Fibroblast of villous mesenchyme (primary cell): Measurements from ENCODE around the gene ASTN2. TPM values are rescaled to one million over a fixed set of nuclear protein-coding genes. Genes with fewer than 3 reads are reported as not detected.

Experiments
- DNase-seq: peaks from one replicate; pipeline ENCODE4 v3.0.0-alpha.2; 2010; ENCODE audit warnings: low read depth
- H3K4me3 ChIP-seq: 2 replicates; pipeline ENCODE4 v1.5.1; 2011; ENCODE audit warnings: low read depth, mild to moderate bottlenecking, low read length
- total RNA-seq: library from RNA; depleted of rRNA; stranded (reverse); fragments of >200 nt; gene quantifications from 2 replicates; pipeline ENCODE4 v1.2.3, GENCODE V29; 2012
- TF ChIP-seq, protein P1 (sequence below): IDR thresholded peaks from 2 replicates; pipeline ENCODE4 v1.5.1; 2012; ENCODE audit warnings: low read depth, mild to moderate bottlenecking, low read length; ENCODE audit not compliant: insufficient read depth

Gene ASTN2
- total RNA-seq, 1 donor = 5.6 TPM

DNA sequence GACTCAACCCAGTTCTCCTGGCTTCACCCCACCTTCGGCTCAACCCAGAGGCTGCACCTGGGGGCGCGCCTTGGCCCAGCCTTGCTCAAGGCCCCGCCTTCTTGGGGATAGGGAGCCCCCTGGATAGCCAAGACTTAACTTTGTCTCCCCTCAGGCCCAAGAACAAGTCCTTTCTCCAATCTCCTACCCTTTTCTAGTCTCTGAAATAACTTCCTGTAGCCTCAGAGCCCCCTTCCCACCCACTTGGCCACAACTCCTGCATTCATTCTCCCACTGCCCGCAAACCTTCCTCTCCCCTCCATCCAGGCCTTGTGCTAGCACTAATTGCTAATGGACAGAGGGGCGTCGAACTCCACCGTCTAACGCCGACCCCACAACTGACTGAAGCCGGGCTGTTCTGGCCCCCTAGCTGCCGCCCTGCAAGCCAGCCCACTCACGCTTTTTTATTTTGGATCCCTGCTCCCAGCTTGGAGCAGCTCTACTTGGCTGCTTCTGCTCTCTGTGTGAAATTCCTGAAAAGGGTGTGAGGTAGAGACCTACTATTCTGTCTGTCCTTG, 579 bp upstream of the ASTN2 start:
- TF ChIP-seq, protein P1, sequence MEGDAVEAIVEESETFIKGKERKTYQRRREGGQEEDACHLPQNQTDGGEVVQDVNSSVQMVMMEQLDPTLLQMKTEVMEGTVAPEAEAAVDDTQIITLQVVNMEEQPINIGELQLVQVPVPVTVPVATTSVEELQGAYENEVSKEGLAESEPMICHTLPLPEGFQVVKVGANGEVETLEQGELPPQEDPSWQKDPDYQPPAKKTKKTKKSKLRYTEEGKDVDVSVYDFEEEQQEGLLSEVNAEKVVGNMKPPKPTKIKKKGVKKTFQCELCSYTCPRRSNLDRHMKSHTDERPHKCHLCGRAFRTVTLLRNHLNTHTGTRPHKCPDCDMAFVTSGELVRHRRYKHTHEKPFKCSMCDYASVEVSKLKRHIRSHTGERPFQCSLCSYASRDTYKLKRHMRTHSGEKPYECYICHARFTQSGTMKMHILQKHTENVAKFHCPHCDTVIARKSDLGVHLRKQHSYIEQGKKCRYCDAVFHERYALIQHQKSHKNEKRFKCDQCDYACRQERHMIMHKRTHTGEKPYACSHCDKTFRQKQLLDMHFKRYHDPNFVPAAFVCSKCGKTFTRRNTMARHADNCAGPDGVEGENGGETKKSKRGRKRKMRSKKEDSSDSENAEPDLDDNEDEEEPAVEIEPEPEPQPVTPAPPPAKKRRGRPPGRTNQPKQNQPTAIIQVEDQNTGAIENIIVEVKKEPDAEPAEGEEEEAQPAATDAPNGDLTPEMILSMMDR = no peak
- no peak for DNase-seq
- no peak overlapping the region for H3K4me3 ChIP-seq

DNA sequence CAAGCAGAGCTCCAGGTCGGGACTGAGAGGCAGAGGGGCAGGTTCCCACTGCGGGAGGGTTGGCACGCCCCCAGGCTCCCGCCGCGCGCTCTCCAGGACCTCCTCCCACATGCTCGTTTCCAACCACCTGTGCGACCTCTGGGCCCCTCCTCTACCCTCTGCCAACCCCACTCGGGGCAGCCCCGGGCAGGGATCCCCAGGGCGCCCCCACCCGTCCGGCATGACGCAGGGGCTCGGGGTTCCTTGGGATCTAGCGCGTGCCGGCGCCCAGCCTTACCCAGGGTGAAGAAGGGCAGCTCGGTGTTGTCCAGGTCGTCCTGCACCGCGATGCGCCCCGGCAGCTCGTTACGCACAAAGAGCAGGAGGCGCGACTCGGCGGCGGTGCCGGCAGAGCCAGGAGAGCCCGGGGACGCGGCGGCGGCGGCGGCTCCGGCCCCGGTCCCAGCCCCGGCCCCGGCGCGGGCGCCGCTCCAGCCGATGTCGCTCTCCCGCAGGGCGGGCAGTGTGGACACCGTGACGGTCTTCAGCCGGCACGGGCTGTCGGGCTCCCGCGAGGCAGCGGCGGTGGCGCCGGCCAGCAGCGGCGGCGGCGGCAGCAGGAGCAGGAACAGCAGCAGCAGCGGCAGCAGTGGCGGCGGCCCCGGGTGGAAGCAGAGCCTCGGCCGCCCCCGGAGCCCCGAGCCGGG, 494 bp downstream of the ASTN2 start:
- TF ChIP-seq, protein P1 = no peak
- no peak overlapping the region for H3K4me3 ChIP-seq
- DNase-seq = no peak

DNA sequence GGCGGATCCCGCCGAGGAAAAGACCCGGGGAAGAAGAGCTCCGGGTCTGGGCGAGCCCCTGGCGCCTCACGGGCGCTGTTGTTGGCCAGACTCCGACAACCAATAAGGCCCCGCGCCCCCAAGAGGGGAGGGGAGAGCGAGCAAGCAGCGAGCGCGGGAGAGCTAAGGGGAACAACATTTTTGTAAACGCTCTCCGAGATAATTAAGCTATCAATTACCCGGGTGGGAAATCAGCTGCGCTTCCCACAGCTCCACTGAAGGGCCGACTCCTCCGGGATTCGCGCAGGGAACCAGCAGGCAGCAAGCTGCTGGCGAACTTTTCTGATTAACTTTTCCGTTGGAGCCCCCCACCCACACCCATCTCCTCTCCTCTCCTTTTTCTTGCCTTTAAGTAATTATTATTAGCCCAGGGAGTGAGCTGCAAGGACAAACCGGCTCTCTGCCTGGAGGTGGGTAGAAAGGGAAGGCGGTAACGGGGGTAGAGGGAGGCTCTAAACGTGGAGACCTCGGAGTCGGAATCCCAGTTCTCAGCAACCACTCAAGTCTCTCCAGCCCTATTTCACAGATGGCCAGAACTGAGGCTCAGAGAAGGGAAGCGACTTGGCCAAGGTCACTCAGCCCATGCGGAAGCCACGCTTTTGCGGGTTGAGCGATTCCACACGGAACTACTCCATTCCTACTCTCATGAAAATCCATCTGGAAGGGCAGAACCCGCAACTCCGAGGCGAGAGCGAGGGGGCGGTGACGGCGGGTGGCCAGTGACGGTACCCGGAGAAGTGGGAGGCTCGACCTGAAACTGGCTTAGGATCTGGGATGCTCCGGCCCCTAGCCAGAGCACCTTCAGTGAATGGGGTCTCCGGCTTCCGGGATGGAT, 1.3 kb downstream of the ASTN2 start:
- no peak overlapping the region for H3K4me3 ChIP-seq
- DNase-seq = no peak
- TF ChIP-seq, protein P1 = no peak

DNA sequence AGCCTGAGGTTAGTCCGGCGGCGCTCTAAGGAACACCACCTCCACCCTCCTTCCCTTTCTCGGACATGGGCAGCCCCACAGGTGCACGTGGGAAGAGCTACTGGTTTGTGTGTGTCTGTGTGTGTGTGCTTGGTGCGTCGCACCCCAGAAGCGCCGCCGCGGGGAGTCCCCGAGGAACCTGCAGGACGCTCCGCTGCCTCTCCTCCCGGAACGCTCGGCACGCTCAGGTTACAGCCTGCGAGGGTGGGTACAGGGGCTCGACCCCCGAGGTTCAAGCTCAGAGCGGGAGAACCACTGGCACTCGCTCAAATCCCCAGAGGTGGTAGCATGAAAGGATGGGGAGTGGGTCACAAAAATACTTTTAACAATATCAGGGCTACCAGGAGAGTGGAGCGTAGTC, 2.0 kb downstream of the ASTN2 start:
- no peak overlapping the region for H3K4me3 ChIP-seq
- no peak for DNase-seq
- TF ChIP-seq, protein P1 = no peak

DNA sequence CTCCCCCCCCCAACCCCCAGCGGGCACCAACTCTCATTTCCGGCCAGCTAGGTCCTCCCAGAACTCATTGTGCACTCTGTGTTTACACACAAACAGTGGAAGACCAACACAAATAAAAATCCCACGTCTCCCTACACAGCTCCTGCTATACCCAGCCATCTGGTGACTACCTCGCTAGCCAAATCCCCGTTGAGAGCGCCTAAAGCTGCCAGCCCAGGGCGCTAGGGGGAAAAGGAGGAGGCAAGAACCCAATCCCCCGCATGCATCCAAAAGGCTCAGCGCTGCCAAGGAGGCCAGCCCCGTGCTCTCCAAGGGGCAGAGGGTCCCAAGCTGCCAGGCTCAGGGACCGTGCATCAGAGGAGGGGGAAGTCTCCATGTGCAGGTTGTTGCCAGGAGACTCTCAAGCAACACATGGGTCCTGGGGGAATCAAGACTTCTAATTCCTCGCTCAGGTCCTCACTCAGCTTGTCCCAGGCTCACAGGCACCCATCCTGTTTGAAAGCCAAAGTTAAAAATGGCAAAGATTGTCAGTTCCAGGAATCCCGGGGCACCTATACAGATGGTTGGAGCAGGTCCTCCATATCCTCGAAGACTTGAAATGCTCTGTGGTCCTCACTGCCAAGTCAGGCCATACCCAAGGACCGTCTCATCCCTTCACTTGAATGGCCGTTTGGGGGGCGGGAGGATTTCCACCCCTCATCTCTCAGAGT, 2.7 kb downstream of the ASTN2 start:
- TF ChIP-seq, protein P1 = no peak
- H3K4me3 ChIP-seq = no peak overlapping the region
- DNase-seq = no peak

DNA sequence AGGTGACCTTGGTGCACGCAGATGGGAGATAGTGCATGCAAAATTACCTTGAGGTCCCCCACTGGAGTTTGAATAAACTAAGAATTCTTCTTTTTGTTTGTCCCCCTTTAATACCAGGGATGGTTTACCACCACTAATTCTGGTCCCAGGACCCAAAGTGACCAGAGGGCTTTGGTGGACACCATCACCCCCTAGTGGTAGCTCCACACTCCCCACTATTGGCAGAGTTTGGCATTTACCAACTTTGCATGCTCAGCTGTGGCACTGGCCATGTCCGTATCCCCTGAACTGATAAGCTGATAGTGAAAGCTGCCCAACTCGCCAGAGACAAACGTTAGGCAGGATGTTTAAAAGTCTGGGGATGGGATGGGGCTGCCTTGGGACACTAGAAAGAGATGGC, 3.3 kb downstream of the ASTN2 start:
- peak; percentile 2 for DNase-seq
- H3K4me3 ChIP-seq = no peak overlapping the region
- TF ChIP-seq, protein P1 = peak; percentile 47
